ENCODE results near the gene GPR45. TPM values are rescaled to one million over a fixed set of nuclear protein-coding genes. Genes with fewer than 3 reads are reported as not detected.
"Not testable (repeated sequence)": the region's sequence is repeated elsewhere in the genome, so short reads cannot be mapped to it uniquely, and the experiment has no call there.

Gene GPR45
- polyA plus RNA-seq, 3 donors = 0.11 TPM; not detected in 2

DNA sequence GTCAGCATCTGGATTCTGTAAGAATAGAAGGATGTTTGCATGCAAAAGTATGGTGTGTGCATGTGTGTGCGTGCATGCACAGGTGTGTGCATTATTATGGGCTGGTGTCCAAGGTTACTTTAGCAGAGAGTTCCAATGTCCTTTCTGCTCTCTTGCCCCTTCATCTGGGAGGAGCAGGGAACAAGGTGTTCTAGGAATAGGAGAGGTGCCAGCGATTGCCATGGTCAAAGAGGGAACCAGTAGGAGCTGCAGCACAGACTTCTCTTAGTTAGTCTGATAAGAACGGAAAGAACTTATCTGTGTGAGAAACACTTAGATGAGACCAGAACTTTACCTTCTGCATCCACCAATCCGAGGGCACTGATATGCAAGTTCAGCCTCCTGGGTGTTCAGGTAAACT lies 8.3 kb downstream of the GPR45 start:
- no peak for DNase-seq (ENCODE audit: extremely low read depth in 1 of 11, low read depth in 9 of 11, low spot score in 4 of 11)

DNA sequence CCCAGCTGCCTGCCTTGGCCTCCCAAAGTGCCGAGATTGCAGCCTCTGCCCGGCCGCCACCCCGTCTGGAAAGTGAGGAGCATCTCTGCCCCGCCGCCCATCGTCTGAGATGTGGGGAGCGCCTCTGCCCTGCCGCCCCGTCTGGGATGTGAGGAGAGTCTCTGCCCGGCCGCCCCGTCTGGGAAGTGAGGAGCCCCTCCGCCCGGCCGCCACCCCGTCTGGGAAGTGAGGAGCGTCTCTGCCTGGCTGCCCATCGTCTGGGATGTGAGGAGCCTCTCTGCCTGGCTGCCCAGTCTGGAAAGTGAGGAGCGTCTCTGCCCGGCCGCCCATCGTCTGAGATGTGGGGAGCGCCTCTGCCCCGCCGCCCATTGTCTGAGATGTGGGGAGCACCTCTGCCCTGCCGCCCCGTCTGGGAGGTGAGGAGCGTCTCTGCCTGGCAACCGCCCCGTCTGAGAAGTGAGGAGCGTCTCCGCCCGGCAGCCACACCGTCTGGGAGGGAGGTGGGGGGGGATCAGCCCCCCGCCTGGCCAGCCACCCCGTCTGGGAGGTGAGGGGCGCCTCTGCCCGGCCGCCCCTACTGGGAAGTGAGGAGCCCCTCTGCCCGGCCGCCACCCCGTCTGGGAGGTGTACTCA lies 9.6 kb downstream of the GPR45 start:
- DNase-seq (ENCODE audit: extremely low read depth in 1 of 11, low read depth in 9 of 11, low spot score in 4 of 11) = not testable (repeated sequence)

DNA sequence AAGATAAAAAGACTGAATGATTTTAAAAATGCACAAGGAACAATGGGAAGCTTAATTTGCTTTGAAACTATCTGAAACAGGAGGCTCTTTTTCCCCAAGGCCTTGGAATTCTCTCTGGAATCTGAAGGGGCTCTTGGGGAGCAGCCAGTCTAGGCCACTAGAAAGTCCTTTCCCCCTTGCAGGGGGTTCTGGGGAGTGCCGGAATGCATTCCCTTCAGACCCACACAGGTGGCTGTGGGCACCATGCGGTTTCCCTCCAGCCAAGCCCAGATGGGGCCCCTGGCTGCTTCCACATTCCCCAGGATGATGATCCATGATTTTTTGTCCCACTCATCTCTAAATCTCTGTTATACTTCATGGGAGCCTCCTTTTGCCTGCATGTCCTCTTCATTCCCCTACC lies 10.7 kb downstream of the GPR45 start:
- DNase-seq (ENCODE audit: extremely low read depth in 1 of 11, low read depth in 9 of 11, low spot score in 4 of 11) = no peak

DNA sequence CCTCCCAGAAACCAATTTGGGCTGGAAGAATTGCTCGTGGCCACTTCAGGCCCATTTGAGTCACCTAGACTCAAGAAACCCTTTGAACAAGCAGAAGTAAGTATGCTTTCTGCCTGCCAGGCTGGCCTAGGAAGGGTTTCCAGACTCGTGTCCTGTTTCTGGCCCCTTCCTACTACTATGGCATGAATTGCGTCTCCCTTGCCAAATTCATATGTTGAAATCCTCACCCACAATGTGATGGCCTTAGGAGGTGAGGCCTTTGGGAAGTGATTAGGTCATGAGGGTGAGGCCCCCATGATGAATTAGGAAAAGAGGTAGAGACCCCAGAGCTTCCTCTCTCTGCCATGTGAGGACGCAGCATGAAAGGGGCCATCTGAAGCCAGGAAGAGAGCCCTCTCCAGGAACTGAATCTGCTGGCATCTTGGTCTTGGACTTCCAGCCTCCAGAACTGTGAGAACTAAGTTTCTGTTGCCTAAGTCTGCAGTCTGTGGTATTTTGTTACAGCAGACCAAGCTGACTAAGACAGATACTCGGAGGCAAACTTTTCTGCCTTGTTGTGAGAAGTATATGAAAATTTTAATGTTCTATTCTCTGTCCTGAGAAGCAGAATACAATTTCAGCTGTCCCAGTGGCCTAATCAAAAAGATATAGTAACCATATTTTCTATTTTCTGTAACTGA lies 13.1 kb downstream of the GPR45 start:
- DNase-seq (ENCODE audit: extremely low read depth in 1 of 11, low read depth in 9 of 11, low spot score in 4 of 11) = no peak

DNA sequence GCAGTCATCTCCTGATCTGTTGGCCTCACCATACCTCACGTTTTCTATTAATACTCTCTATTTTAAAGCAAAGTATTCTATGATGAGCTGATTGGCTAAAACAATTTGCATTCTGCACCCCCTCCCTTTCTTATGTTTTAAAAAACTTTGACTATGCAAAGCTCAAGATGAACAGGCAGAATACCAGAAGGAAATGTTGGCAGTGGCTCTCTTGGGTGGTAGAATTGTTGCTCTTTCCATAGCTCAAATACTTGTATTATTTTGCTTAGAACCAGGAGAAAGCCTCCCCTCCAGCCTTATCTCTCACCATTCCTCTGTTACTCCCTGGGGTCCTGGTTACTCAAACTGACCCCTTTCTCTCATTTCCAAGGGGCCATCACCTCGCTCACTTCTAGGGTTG lies 14.4 kb downstream of the GPR45 start:
- no peak for DNase-seq (ENCODE audit: extremely low read depth in 1 of 11, low read depth in 9 of 11, low spot score in 4 of 11)

DNA sequence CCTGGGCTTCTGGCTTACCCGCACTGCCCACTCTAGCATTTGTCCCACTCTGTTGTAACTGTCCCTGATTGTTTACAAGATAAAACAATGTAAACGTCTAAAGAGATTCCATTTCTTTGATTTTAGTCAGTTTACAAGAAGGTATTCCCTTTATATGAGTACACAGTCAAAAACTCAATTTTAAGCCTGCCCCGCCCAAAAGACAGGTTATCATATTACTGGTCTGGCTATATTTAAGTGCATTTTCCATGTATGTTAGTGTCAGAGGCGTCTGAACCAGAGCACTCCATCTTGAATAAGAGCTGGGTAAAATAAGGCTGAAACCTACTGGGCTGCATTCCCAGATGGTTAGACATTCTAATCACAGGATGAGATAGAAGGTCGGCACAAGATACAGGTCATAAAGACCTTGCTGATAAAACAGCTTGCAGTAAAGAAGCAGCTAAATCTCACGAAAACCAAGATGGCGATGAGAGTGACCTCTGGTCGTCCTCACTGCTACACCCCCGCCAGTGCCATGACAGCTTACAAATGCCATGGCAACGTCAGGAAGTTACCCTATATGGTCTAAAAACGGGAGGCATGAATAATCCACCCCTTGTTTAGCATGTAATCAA lies 15.0 kb downstream of the GPR45 start:
- DNase-seq (ENCODE audit: extremely low read depth in 1 of 11, low read depth in 9 of 11, low spot score in 4 of 11) = no peak

DNA sequence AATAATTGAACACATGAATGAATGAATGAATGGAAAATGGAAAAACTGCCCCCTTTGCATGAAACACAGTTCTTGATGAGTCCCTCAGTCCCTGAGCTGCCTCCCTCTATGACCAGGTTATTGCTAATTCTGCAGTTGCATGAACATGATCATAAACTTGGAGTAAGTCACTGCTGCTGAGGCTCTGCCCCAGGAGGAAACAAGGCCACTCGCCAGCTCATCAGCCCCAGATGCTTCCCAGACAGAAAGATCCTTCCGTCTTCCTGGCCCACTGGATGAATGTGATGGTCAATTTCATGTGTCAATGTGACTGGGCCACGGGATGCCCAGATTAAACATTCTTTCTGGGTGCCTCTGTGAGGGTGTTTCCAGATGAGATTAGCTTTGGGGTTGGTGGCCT lies 16.4 kb downstream of the GPR45 start:
- DNase-seq (ENCODE audit: extremely low read depth in 1 of 11, low read depth in 9 of 11, low spot score in 4 of 11) = no peak

DNA sequence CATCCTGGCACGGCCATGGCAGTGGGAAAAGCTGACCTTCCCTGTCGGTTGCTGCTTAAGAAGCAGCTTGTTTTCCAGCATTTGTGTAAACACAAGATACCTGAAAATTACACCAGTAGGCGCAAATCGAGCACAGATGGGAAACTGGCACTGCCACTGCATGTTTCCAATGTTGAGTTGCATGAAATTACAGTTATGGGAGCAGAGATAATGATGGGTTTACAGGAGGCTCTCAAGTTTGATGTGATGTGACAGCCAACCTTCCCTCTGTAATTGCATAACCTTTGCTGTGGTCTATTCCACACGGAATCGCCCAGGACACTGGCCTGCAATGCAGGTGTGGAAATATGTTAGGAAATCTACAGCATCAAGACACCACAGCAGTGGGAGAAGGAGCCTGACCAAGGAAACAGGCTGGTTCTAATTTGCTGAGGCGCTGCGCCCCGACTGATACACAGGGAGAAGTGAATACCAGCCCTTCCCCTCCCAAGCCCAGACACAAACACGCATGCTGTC lies 17.4 kb downstream of the GPR45 start:
- DNase-seq (ENCODE audit: extremely low read depth in 1 of 11, low read depth in 9 of 11, low spot score in 4 of 11) = no peak

DNA sequence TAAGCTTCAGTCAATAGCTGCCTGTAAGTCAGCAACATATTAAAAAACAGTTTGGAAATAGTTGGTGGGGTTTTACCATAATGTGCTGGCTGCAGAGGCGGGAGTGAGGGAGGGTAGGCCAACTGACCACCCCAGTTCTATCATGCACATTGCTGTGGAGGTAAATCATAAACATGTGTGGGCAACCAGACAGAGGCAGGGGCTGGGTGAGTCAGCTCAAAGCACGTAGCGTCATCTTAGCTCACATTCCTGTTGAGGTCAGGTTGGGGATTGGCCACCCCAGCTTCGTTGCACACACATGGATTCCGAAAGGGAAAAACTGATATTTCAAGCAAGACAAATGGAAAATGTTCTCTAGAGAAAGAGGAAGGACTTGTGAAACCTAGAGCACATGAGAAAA lies 19.5 kb downstream of the GPR45 start:
- no peak for DNase-seq (ENCODE audit: extremely low read depth in 1 of 11, low read depth in 9 of 11, low spot score in 4 of 11)

DNA sequence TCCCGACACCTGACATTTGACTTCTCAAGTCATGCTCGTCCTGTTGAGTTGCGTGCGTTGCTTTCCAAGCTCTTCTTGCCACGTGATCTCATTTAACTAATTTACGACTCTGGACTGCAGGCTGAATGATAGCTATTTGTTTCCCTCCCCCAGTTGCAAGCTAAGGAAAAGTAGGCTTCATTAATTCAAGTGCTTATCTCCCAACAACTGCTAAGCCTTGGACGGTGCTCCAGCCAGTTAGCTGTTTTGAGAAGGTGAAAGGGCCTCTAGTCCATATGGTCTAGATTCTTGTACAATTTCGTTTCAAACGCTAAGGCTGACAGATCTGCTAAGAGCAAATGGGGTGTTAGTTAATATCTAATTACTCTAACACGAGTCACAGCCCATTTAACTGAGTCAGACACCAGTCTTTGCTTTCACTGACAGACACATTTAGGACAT lies 21.1 kb downstream of the GPR45 start:
- DNase-seq (ENCODE audit: extremely low read depth in 1 of 11, low read depth in 9 of 11, low spot score in 4 of 11) = peak in 10 of 11 donors; percentile 16 to 63 (median 42)

DNA sequence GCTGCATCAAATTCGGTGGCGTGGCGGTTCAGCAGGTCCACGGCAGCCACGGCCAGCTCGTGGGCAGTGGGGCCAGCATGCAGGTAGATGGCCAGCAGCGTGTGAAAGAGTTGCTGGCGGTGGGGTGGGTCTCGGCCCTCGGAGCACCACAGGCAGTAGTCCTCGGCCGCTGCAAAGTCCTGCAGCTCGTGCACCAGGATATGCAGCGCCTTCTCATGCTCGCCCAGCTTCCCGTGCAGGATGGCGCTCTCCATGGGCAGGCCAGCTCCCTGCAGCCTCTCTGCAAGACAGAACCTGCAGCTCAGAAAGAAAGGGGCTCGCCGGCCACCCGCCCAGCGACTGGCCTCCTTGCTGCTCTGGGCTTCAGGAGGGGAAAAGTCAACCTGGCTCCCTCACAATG lies 27.9 kb downstream of the GPR45 start:
- DNase-seq (ENCODE audit: extremely low read depth in 1 of 11, low read depth in 9 of 11, low spot score in 4 of 11) = no peak

DNA sequence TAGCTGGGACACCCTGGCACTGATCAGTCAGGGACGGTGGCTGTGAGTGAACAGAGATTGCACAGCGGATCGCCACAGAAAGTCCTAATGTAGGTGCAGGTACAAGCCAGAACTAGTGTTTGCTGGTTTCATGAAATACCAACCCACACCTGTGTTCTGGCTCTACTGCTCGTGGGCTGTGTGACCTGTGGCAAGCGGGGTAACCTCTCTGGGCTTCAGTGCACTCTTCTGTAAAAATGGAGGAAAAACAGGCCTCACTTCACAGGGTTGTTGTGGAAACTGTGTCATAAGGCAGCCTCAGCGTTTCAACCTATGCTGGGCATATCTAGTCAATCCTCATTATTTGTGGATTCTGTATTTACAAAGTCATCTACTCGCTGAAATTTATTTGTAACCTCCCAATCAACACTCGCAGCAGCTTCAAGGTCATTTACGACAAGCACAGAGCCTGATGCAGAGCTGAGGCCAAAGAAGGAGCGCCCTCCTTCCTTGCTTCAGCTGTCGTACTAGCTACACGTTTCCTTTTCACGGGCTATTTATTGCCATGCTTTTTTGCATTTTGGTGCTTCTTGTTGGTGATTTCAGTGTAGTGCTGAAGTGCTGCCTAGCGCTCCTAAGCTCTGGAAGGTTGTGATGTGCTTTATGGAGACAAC lies 30.0 kb downstream of the GPR45 start:
- no peak for DNase-seq (ENCODE audit: extremely low read depth in 1 of 11, low read depth in 9 of 11, low spot score in 4 of 11)

DNA sequence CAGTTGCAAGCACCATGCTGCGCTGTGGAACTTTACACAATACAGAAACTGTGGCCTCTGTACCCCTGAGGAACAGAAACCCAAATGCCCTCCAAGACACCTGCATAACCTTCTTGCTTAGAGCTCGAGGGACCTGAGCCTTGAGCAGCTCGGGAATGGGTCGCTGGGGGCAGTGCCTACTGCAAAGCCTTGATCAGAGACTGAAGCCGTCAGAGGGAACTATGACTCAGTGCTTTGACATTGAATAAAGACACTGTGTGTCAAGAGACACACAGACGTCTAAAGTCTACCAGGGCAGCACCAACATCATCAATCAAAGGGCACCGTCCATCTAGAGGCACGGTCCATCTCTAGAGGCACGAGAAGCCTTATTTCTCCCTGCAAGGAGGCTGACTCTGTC lies 30.6 kb downstream of the GPR45 start:
- no peak for DNase-seq (ENCODE audit: extremely low read depth in 1 of 11, low read depth in 9 of 11, low spot score in 4 of 11)

DNA sequence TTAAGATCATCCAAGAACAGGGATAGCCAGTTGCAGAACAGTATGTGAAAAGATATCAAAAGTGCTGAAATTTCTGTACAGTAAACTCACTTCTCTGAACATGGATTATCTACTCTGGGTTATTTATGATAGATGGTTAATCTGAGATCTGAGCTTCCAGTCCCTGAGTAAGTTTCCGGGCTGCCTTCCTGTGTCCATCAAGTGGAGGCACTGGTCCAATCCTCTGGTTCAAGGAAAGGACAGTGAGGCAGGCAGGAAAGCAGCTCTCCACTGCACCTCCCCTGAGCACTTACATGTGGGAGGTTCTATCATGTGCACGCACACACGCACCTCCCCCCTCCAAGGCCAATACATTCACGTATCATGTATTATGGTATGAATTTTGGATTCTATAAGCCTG lies 32.5 kb downstream of the GPR45 start:
- DNase-seq (ENCODE audit: extremely low read depth in 1 of 11, low read depth in 9 of 11, low spot score in 4 of 11) = peak in 3 of 11 donors; percentile 20 to 31 (median 21)

DNA sequence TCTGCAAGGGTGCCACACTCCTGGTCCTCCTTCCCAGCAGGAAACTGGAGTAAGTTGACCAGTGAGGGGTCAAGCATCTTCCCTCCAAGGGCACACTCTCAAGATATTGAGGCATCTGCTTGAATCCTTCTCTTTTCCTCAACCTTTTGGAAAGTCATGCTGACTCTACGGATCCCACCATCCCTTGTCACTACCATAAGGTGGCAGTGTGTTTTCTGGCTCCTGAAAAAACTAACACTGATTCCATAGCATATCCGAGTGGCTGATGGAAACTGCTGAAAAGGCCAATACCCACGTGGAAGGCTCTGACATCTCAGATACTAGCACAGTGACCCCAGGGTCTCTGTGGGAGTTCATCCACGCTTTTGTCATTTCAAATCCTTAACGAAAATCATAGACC lies 37.1 kb downstream of the GPR45 start:
- DNase-seq (ENCODE audit: extremely low read depth in 1 of 11, low read depth in 9 of 11, low spot score in 4 of 11) = no peak

DNA sequence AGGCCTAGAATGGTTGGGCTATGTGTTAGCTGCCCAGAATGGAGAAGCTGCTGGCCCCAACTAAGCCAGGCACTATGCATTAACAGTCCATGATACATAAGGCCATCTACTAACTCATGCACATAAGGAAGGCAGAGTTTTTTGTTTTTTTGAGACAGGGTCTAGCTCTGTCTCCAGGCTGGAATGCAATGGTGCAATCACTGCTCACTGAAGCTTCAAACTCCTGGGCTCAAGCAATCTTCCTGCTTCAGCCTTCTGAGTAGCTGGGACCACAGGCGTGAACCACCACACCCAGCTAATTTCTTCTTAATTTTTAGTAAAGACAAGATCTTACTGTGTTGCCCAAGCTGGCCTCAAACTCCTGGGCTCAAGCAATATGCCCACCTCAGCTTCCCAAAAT lies 37.6 kb downstream of the GPR45 start:
- no peak for DNase-seq (ENCODE audit: extremely low read depth in 1 of 11, low read depth in 9 of 11, low spot score in 4 of 11)

DNA sequence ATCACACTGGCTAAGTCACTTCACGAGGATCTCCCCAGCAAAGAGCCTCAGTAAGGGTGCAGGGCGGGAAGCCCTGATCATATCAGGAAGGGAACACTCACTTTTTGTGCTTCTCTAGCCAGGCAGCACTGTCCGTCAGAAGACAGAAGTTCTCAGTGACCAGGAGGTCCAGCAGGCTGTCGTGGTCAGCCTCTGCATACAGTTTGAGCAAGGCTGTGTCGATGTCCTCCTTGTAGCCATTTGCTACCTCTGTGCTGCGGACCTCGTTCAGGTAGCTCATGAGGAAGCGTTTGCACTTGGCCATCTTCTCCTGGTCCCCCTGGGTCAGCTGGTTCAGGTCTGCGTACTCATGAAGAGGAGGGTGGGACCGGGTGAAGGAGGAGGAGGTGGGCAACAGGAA lies 38.7 kb downstream of the GPR45 start:
- DNase-seq (ENCODE audit: extremely low read depth in 1 of 11, low read depth in 9 of 11, low spot score in 4 of 11) = no peak

DNA sequence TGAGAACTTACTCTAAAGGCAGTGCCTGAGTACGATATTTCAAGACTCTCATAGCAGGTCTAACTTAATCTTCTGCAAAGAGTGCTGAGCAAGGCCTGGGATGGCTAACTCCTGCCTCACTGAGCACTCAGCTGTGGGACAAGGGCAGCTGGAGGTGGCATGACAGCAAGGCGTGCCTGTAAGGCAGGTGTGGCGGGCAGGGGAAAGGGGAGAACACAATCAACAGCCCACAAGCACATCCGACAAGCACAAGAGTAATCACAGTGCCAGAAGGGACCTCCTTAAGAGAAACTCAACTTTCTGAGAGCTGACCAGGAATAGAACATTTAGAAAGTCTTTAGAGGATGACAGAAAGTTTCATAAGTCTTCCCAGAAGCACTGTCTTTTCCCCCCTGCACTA lies 42.0 kb downstream of the GPR45 start:
- no peak for DNase-seq (ENCODE audit: extremely low read depth in 1 of 11, low read depth in 9 of 11, low spot score in 4 of 11)

DNA sequence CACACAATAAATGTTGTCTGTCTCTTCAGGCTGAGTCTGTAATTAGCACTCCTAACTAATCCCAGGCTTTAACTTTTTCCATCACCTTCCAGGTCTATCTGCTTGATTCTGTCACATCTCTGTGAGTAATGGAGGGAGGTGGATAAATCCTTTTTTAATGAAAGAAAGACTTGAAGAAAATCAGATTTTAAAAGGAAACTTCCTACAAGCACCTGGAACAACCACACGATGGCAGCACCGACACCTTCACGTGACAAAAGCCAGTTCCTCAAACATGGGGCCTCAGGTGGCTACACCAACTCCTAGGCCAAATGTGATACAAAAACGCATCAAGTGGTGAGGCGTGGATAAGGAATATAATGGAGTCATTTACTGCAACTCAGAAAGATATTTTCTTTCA lies 46.1 kb downstream of the GPR45 start:
- DNase-seq (ENCODE audit: extremely low read depth in 1 of 11, low read depth in 9 of 11, low spot score in 4 of 11) = no peak

DNA sequence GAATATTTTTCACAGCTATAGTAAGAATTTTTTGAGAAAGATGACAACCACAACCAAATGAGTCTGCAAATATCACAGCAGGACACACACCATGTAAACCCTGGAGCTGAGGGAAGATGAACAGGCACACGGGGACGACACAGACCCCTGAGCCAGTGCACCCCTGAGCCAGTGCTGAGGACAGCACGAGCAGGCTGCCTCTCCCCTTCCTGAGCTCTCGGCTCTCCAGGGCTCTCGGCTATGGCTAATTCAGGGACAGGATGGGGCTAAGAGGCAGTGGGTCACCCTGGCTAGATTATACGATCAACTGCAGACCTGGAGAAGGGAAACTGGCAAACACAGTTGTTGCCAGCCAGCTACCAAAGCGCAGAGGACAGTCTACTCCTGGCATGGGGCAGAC lies 46.6 kb downstream of the GPR45 start:
- DNase-seq (ENCODE audit: extremely low read depth in 1 of 11, low read depth in 9 of 11, low spot score in 4 of 11) = no peak

Data from renal cortex interstitium (tissue), 11 donors.